HG03457 (cell line): ENCODE measurements around the gene CACNA1S.

Experiments used
- ATAC-seq: cut with Tn5 transposase; IDR thresholded peaks from one replicate; pipeline ENCODE4 v1.9.1; 2021; ENCODE audit warnings: moderate number of reproducible peaks; ENCODE audit not compliant: unreplicated experiment

CACNA1S gene

GRCh38 chr1:201066986-201067385 is 45.2 kb downstream of the CACNA1S start:
- no peak for ATAC-seq

GRCh38 chr1:201065686-201066085 is 46.5 kb downstream of the CACNA1S start:
- ATAC-seq: no peak

- ATAC-seq: no peak
Observed at GRCh38 chr1:201064806-201065205, 47.4 kb downstream of the CACNA1S start.

GRCh38 chr1:201063145-201063544 is 49.1 kb downstream of the CACNA1S start:
- ATAC-seq: no peak

GRCh38 chr1:201062511-201063091 is 49.6 kb downstream of the CACNA1S start:
- ATAC-seq: no peak

- ATAC-seq: no peak
Observed at GRCh38 chr1:201061886-201062285, 50.3 kb downstream of the CACNA1S start.

GRCh38 chr1:201061049-201061448 is 51.2 kb downstream of the CACNA1S start:
- ATAC-seq: no peak

GRCh38 chr1:201060586-201060985 is 51.6 kb downstream of the CACNA1S start:
- ATAC-seq: no peak

GRCh38 chr1:201059871-201060555 is 52.2 kb downstream of the CACNA1S start:
- no peak for ATAC-seq

GRCh38 chr1:201059401-201059800 is 52.8 kb downstream of the CACNA1S start:
- ATAC-seq: no peak

- ATAC-seq: no peak
Observed at GRCh38 chr1:201054091-201054543, 58.1 kb downstream of the CACNA1S start.

GRCh38 chr1:201053155-201053860 is 58.9 kb downstream of the CACNA1S start:
- ATAC-seq: no peak

- ATAC-seq: no peak
Observed at GRCh38 chr1:201051399-201051798, 60.8 kb downstream of the CACNA1S start.

- ATAC-seq: no peak
Observed at GRCh38 chr1:201050515-201051277, 61.5 kb downstream of the CACNA1S start.

GRCh38 chr1:201049248-201049831 is 62.9 kb downstream of the CACNA1S start:
- no peak for ATAC-seq

GRCh38 chr1:201048521-201048920 is 63.7 kb downstream of the CACNA1S start:
- no peak for ATAC-seq

GRCh38 chr1:201044119-201044518 is 68.1 kb downstream of the CACNA1S start:
- no peak for ATAC-seq

- ATAC-seq: no peak
Observed at GRCh38 chr1:201042779-201043461, 69.3 kb downstream of the CACNA1S start.

GRCh38 chr1:201041011-201041410 is 71.2 kb downstream of the CACNA1S start:
- ATAC-seq: no peak

- no peak for ATAC-seq
Observed at GRCh38 chr1:201039876-201040275, 72.3 kb downstream of the CACNA1S start.
